Small intestine (tissue), 7 donors: ENCODE data around the gene HDAC4. TPM values are rescaled to one million over a fixed set of nuclear protein-coding genes. Genes with fewer than 3 reads are reported as not detected.

Experiments used
- DNase-seq, 2 donors: peaks; one replicate each; pipeline versions ENCODE4 v3.0.0 to v3.0.0-alpha.2; 2013
- FAIRE-seq: peaks from 2 replicates; lab custom pipeline; 2012; peaks lifted over from hg19 to GRCh38; lab: Jason Lieb, UNC
- H3K27ac ChIP-seq, 3 donors: one replicate each; pipeline ENCODE4 v1.5.1; 2013; ENCODE audit warnings: low read length in 2 of 3, mild to moderate bottlenecking in 2 of 3, control low read depth in 1 of 3, inconsistent platforms in 1 of 3, low read depth in 1 of 3, moderate library complexity in 1 of 3
- H3K27me3 ChIP-seq, 3 donors: one replicate each; pipeline ENCODE4 v1.6.1; 2013; ENCODE audit warnings: low read length in 3 of 3, inconsistent platforms in 1 of 3; ENCODE audit not compliant: control insufficient read depth in 3 of 3, insufficient read depth in 3 of 3
- H3K36me3 ChIP-seq, 3 donors: one replicate each; pipeline ENCODE4 v1.6.1; 2013; ENCODE audit warnings: low read length in 3 of 3, inconsistent platforms in 1 of 3, low read depth in 1 of 3, mild to moderate bottlenecking in 1 of 3, moderate library complexity in 1 of 3; ENCODE audit not compliant: control insufficient read depth in 3 of 3, insufficient read depth in 2 of 3
- H3K4me1 ChIP-seq, 3 donors: one replicate each; pipeline ENCODE4 v1.6.1; 2013; ENCODE audit warnings: low read length in 2 of 3, inconsistent platforms in 1 of 3, low read depth in 1 of 3, mild to moderate bottlenecking in 1 of 3, moderate library complexity in 1 of 3; ENCODE audit not compliant: control insufficient read depth in 3 of 3, insufficient read depth in 2 of 3
- H3K4me3 ChIP-seq, 3 donors: one replicate each; pipeline ENCODE4 v1.5.1; 2013; ENCODE audit warnings: low read length in 3 of 3, control low read depth in 1 of 3, inconsistent platforms in 1 of 3, low read depth in 1 of 3, mild to moderate bottlenecking in 1 of 3, moderate library complexity in 1 of 3
- H3K9me3 ChIP-seq, 2 donors: one replicate each; pipeline ENCODE4 v1.6.1; 2013; ENCODE audit warnings: low read depth in 1 of 2, low read length in 1 of 2; ENCODE audit not compliant: control insufficient read depth in 2 of 2, insufficient read depth in 1 of 2
- WGBS, 3 donors: extraction: QIAGEN DNeasy Blood & Tissue Kit; methylation state at CpG; one replicate each; pipeline ENCODE4 v1.1.7; 2013; 5-methylcytosine and 5-hydroxymethylcytosine counted together
- polyA plus RNA-seq, 4 donors: library from polyadenylated mRNA; stranded (reverse) in 3 of 4; unstranded in 1 of 4; fragments of 200-250 nt in 3 of 4; fragments of 120-200 nt in 1 of 4; gene quantifications; one replicate each; pipeline versions ENCODE4 v1.2.1 to v1.2.3, GENCODE V29; 2013
- donor health status: healthy with polysubstance abuse.
- donor health status: control.
- donor health status: control.
- donor health status: Bipolar disorder and iron deficiency.
- donor health status: healthy.

Gene HDAC4
- polyA plus RNA-seq, 4 donors = 3.1 to 11.3 (median 5.9) TPM

- DNase-seq (no peak), FAIRE-seq (no peak)
- no peak overlapping the region for H3K27ac ChIP-seq
- peaks cover 0 to 62% (median 5%) of the 10 kb centered on the region in 3 donors for H3K36me3 ChIP-seq
- no peaks in the 10 kb centered on the region for H3K4me1 ChIP-seq
- WGBS, 3 donors = 96 to 97% (median 97%) methylated on average over 32 of the region's 32 CpGs
- no peaks in the 10 kb centered on the region for H3K27me3 ChIP-seq
- no peak overlapping the region for H3K4me3 ChIP-seq
- H3K9me3 ChIP-seq = no peaks in the 10 kb centered on the region
Observed at GRCh38 chr2:239160226-239161143, 240.3 kb downstream of the HDAC4 start.

GRCh38 chr2:239159476-239159911 lies 241.3 kb downstream of the HDAC4 start:
- no peak overlapping the region for H3K4me3 ChIP-seq
- H3K27ac ChIP-seq = no peak overlapping the region
- peaks cover 0 to 66% (median 5%) of the 10 kb centered on the region in 3 donors for H3K36me3 ChIP-seq
- no peaks in the 10 kb centered on the region for H3K4me1 ChIP-seq
- H3K27me3 ChIP-seq = no peaks in the 10 kb centered on the region
- DNase-seq = no peak
- 92 to 96% (median 95%) methylated on average over 9 of the region's 9 CpGs for WGBS, 3 donors
- H3K9me3 ChIP-seq = no peaks in the 10 kb centered on the region
- no peak for FAIRE-seq

GRCh38 chr2:239158641-239159475 lies 242.0 kb downstream of the HDAC4 start:
- Histone ChIP-seq H3K27ac (no peak overlapping the region), H3K4me3 (no peak overlapping the region), H3K36me3 (peaks cover 0 to 68% (median 7%) of the 10 kb centered on the region in 3 donors), H3K9me3 (no peaks in the 10 kb centered on the region), H3K27me3 (no peaks in the 10 kb centered on the region), H3K4me1 (no peaks in the 10 kb centered on the region)
- FAIRE-seq = no peak
- no peak for DNase-seq
- WGBS, 3 donors = 96 to 97% (median 96%) methylated on average over 28 to 29 of the region's 29 CpGs

GRCh38 chr2:239157771-239158170 lies 243.0 kb downstream of the HDAC4 start:
- Histone ChIP-seq H3K4me1 (no peaks in the 10 kb centered on the region), H3K4me3 (no peak overlapping the region), H3K36me3 (peaks cover 0 to 63% (median 4%) of the 10 kb centered on the region in 3 donors), H3K27ac (no peak overlapping the region), H3K9me3 (no peaks in the 10 kb centered on the region), H3K27me3 (no peaks in the 10 kb centered on the region)
- FAIRE-seq (no peak), DNase-seq (peak; percentile 59 to 72)
- 24 to 55% (median 35%) methylated on average over 11 of the region's 11 CpGs for WGBS, 3 donors

- FAIRE-seq = no peak
- no peak overlapping the region for H3K27ac ChIP-seq
- no peak overlapping the region for H3K4me3 ChIP-seq
- H3K36me3 ChIP-seq = peaks cover 0 to 62% (median 4%) of the 10 kb centered on the region in 3 donors
- no peaks in the 10 kb centered on the region for H3K9me3 ChIP-seq
- H3K27me3 ChIP-seq = no peaks in the 10 kb centered on the region
- DNase-seq = no peak
- H3K4me1 ChIP-seq = no peaks in the 10 kb centered on the region
- 82 to 87% (median 87%) methylated on average over 12 of the region's 12 CpGs for WGBS, 3 donors
Observed at GRCh38 chr2:239157269-239157668, 243.6 kb downstream of the HDAC4 start.

GRCh38 chr2:239156516-239157265 lies 244.1 kb downstream of the HDAC4 start:
- Histone ChIP-seq H3K27ac (no peak overlapping the region), H3K36me3 (peaks cover 0 to 59% (median 4%) of the 10 kb centered on the region in 3 donors), H3K9me3 (no peaks in the 10 kb centered on the region), H3K4me3 (no peak overlapping the region), H3K4me1 (no peaks in the 10 kb centered on the region), H3K27me3 (no peaks in the 10 kb centered on the region)
- WGBS, 3 donors = 91 to 93% (median 91%) methylated on average over 22 of the region's 22 CpGs
- DNase-seq = no peak
- no peak for FAIRE-seq

GRCh38 chr2:239155806-239156480 lies 244.9 kb downstream of the HDAC4 start:
- no peak for DNase-seq
- H3K27ac ChIP-seq = no peak overlapping the region
- H3K27me3 ChIP-seq = no peaks in the 10 kb centered on the region
- H3K4me3 ChIP-seq = no peak overlapping the region
- no peak for FAIRE-seq
- H3K4me1 ChIP-seq = no peaks in the 10 kb centered on the region
- H3K9me3 ChIP-seq = no peaks in the 10 kb centered on the region
- WGBS, 3 donors = 93 to 97% (median 95%) methylated on average over 12 of the region's 12 CpGs
- H3K36me3 ChIP-seq = peaks cover 0 to 62% (median 3%) of the 10 kb centered on the region in 3 donors
